HCT116 (cell line): ENCODE results near the gene THG1L. TPM values are rescaled to one million over a fixed set of nuclear protein-coding genes. Genes with fewer than 3 reads are reported as not detected.

Experiments used
- ATAC-seq: fragments of 200-7000 bp; cut with Tn5 transposase; 2 replicates; pipeline ENCODE4 v1.9.1; 2020; ENCODE audit warnings: mild to moderate bottlenecking, moderate library complexity
- BruUV-seq: library from RNA; stranded (reverse); fragments of 400-500 nt; replicated peaks from 2 replicates; lab custom pipeline; 2021; lab: Mats Ljungman, UMichigan
- CTCF ChIA-PET: fragments of 300-600 bp; sonication (Branson Sonifier 250); formaldehyde crosslinking; loops from one replicate; lab custom pipeline; 2021; ENCODE audit warnings: antibody characterized with exemption; lab: Charles Lee
- POLR2A ChIA-PET: fragments of 300-600, 350-600 bp; sonication (Branson Sonifier 250); formaldehyde crosslinking; loops from one replicate; lab custom pipeline; 2021; ENCODE audit warnings: antibody characterized with exemption; lab: Charles Lee
- RAD21 ChIA-PET, 2 experiments: fragments of 300-600 bp; sonication (Branson Sonifier 250); formaldehyde crosslinking; loops; one replicate each; lab custom pipeline; 2023; ENCODE audit warnings: low total read pairs in 2 of 2; ENCODE audit not compliant: uncharacterized antibody in 2 of 2, unreplicated experiment in 2 of 2, low non-redundant PET in 1 of 2; lab: Charles Lee
- DNase-seq: peaks from one replicate; pipeline ENCODE4 v3.0.0-alpha.2; 2010; ENCODE audit warnings: low read depth, low spot score
- H2AFZ ChIP-seq: fragments of 200-600 bp; shearing (Covaris generic), sonication (generic); 2 replicates; pipeline ENCODE4 v1.6.1; 2017; ENCODE audit warnings: low read depth, mixed run types, mixed read lengths, antibody characterized with exemption, low read length; ENCODE audit not compliant: poor library complexity, severe bottlenecking
- H3K27ac ChIP-seq: 2 replicates; pipeline ENCODE4 v1.5.1; 2012; ENCODE audit warnings: low read depth, low read length
- H3K27me3 ChIP-seq: fragments of 200-600 bp; sonication (generic); 2 replicates; pipeline ENCODE4 v1.6.1; 2016; ENCODE audit warnings: mixed run types, low read length, mixed read lengths; ENCODE audit not compliant: insufficient read depth
- H3K36me3 ChIP-seq, 2 experiments: fragments of 200-500 bp in 1 of 2; fragments of 200-600 bp in 1 of 2; sonication (Bioruptor generic) in 1 of 2; sonication (generic) in 1 of 2; 2 replicates each; pipeline versions ENCODE4 v1.5.1 to v1.6.1; 2014 to 2016; ENCODE audit warnings: low read length in 2 of 2, inconsistent platforms in 1 of 2, mixed read lengths in 1 of 2, mixed run types in 1 of 2; ENCODE audit not compliant: insufficient read depth in 2 of 2, control insufficient read depth in 1 of 2
- H3K4me1 ChIP-seq, 2 experiments: fragments of 200-600 bp in 1 of 2; sonication (generic) in 1 of 2; 2 replicates each; pipeline versions ENCODE4 v1.5.1 to v1.6.1; 2012 to 2017; ENCODE audit warnings: low read length in 2 of 2, inconsistent platforms in 1 of 2, mild to moderate bottlenecking in 1 of 2, mixed read lengths in 1 of 2, mixed run types in 1 of 2, moderate library complexity in 1 of 2; ENCODE audit not compliant: insufficient read depth in 2 of 2, control insufficient read depth in 1 of 2
- H3K4me2 ChIP-seq: fragments of 200-600 bp; sonication (generic); 2 replicates; pipeline ENCODE4 v1.6.1; 2017; ENCODE audit warnings: mixed run types, low read length, mixed read lengths
- H3K4me3 ChIP-seq, 2 experiments: fragments of 200-600 bp in 1 of 2; sonication (generic) in 1 of 2; replicated peaks in 1 of 2; 2 replicates each; pipeline ENCODE4 v1.5.1; 2011 to 2016; ENCODE audit warnings: low read length in 2 of 2, control low read depth in 1 of 2, low read depth in 1 of 2, mild to moderate bottlenecking in 1 of 2, mixed read lengths in 1 of 2, mixed run types in 1 of 2
- H3K79me2 ChIP-seq: fragments of 200-600 bp; sonication (generic); 2 replicates; pipeline ENCODE4 v1.6.1; 2017; ENCODE audit warnings: mild to moderate bottlenecking, mixed run types, low read length, moderate library complexity, mixed read lengths; ENCODE audit not compliant: insufficient read depth
- H3K9ac ChIP-seq: fragments of 200-600 bp; sonication (generic); 2 replicates; pipeline ENCODE4 v1.6.1; 2016; ENCODE audit warnings: low read length, mixed read lengths
- H3K9me2 ChIP-seq: fragments of 200-600 bp; sonication (generic), shearing (Covaris generic); 2 replicates; pipeline ENCODE4 v1.6.1; 2017; ENCODE audit warnings: mixed run types, mild to moderate bottlenecking, moderate library complexity; ENCODE audit not compliant: insufficient read depth
- H3K9me3 ChIP-seq, 2 experiments: fragments of 200-500 bp in 1 of 2; fragments of 200-600 bp in 1 of 2; sonication (Bioruptor generic) in 1 of 2; sonication (generic) in 1 of 2; 2 replicates each; pipeline ENCODE4 v1.6.1; 2014 to 2017; ENCODE audit warnings: low read length in 2 of 2, mixed read lengths in 2 of 2, inconsistent platforms in 1 of 2, low read depth in 1 of 2, mild to moderate bottlenecking in 1 of 2, mixed run types in 1 of 2, moderate library complexity in 1 of 2; ENCODE audit not compliant: control insufficient read depth in 1 of 2, insufficient read depth in 1 of 2
- H4K20me1 ChIP-seq: fragments of 200-600 bp; sonication (generic), shearing (Covaris generic); 2 replicates; pipeline ENCODE4 v1.6.1; 2017; ENCODE audit warnings: mixed run types, mild to moderate bottlenecking, moderate library complexity; ENCODE audit not compliant: insufficient read depth
- CBX3 ChIP-seq: IDR thresholded peaks from 2 replicates; pipeline ENCODE4 v1.6.1; 2012; ENCODE audit warnings: low read depth
- CEBPB ChIP-seq: IDR thresholded peaks from 2 replicates; pipeline ENCODE4 v1.6.1; 2012; ENCODE audit warnings: low read depth
- EGR1 ChIP-seq: IDR thresholded peaks from 2 replicates; pipeline ENCODE4 v1.6.1; 2012; ENCODE audit warnings: low read depth
- ELF1 ChIP-seq: IDR thresholded peaks from 2 replicates; pipeline ENCODE4 v1.6.1; 2012; ENCODE audit warnings: low read depth, borderline replicate concordance
- EZH2 ChIP-seq: fragments of 200-600 bp; sonication (generic); IDR thresholded peaks from 2 replicates; pipeline ENCODE4 v1.6.1; 2017; ENCODE audit warnings: antibody characterized with exemption, mixed run types
- EZH2phosphoT487 ChIP-seq: fragments of 200-600 bp; IDR thresholded peaks from 2 replicates; pipeline ENCODE4 v1.6.1; 2018; ENCODE audit warnings: antibody characterized with exemption, borderline replicate concordance
- FOSL1 ChIP-seq: IDR thresholded peaks from 2 replicates; pipeline ENCODE4 v1.6.1; 2012; ENCODE audit warnings: low read depth
- POLR2AphosphoS5 ChIP-seq: IDR thresholded peaks from 2 replicates; pipeline ENCODE4 v1.6.1; 2011; ENCODE audit warnings: mild to moderate bottlenecking, low read depth, low read length, moderate library complexity
- RAD21 ChIP-seq: IDR thresholded peaks from 2 replicates; pipeline ENCODE4 v1.6.1; 2012; ENCODE audit warnings: low read depth, mild to moderate bottlenecking
- SP1 ChIP-seq: IDR thresholded peaks from 2 replicates; pipeline ENCODE4 v1.6.1; 2012; ENCODE audit warnings: low read depth
- SRF ChIP-seq: IDR thresholded peaks from 2 replicates; pipeline ENCODE4 v1.6.1; 2012; ENCODE audit warnings: low read depth
- TCF7L2 ChIP-seq: IDR thresholded peaks from 2 replicates; pipeline ENCODE4 v1.7.0; 2011; ENCODE audit warnings: borderline replicate concordance, inconsistent platforms; ENCODE audit not compliant: insufficient read depth, insufficient read length; ENCODE audit errors: extremely low read depth
- ZFX ChIP-seq: fragments of 450-650 bp; IDR thresholded peaks from 2 replicates; pipeline ENCODE4 v1.6.1; 2017
- ZNF274 ChIP-seq: fragments of 200-500 bp; sonication (Bioruptor generic); IDR thresholded peaks from 2 replicates; pipeline ENCODE4 v1.6.1; 2014; ENCODE audit warnings: mild to moderate bottlenecking, low read depth, low read length, inconsistent platforms
- intact Hi-C: fragments of 100-400 bp; cut with micrococcal nuclease; formaldehyde crosslinking; loops from 2 replicates; pipeline ENCODE4 v1.10.0; 2022
- total RNA-seq: library from RNA; stranded (reverse); gene quantifications from one replicate; pipeline ENCODE4 v1.2.1, GENCODE V29; 2021; ENCODE audit not compliant: unreplicated experiment
- TF ChIP-seq, protein P1 (sequence below): IDR thresholded peaks from 2 replicates; pipeline ENCODE4 v1.6.1; 2011; ENCODE audit warnings: mild to moderate bottlenecking, low read length, moderate library complexity; ENCODE audit not compliant: insufficient replicate concordance; ENCODE audit errors: extremely low read depth
- TF ChIP-seq, protein P2 (sequence below): IDR thresholded peaks from 2 replicates; pipeline ENCODE4 v1.6.1; 2012; ENCODE audit warnings: low read depth

The THG1L gene
- total RNA-seq, 1 experiment from 2014 or later: 33.9 TPM

DNA sequence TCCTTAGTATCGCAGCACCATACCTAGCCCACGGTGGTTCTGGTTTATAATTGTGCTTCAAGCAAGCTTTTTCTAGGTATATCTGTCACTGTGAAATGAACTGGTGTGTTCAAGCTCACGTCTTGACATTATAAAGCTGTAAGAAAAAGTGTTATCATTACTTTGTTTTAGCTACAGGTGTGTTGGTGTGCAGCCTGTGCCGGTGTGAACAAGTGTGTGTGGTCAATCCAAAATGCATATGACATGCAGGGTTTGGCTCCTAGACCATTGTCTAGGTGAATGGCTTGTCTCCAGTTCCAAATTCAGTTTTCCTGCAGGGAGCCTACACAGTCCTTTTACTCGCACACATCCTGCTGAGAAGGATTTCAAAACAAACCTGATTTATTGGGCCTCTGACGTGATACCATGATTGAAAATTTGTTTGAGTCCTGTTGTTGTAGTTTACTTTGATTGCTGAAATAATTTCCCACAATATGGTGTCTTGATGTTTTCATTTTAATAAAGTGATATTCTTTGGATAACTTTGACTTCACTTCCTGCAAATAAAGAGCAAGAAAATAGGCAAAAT is 16.0 kb downstream of the THG1L start (continued):
- no peak for TF ChIP-seq ZNF274
- TF ChIP-seq, protein P1, sequence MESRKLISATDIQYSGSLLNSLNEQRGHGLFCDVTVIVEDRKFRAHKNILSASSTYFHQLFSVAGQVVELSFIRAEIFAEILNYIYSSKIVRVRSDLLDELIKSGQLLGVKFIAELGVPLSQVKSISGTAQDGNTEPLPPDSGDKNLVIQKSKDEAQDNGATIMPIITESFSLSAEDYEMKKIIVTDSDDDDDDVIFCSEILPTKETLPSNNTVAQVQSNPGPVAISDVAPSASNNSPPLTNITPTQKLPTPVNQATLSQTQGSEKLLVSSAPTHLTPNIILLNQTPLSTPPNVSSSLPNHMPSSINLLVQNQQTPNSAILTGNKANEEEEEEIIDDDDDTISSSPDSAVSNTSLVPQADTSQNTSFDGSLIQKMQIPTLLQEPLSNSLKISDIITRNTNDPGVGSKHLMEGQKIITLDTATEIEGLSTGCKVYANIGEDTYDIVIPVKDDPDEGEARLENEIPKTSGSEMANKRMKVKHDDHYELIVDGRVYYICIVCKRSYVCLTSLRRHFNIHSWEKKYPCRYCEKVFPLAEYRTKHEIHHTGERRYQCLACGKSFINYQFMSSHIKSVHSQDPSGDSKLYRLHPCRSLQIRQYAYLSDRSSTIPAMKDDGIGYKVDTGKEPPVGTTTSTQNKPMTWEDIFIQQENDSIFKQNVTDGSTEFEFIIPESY: no peak
- no peak for TF ChIP-seq ZFX
- TF ChIP-seq SRF: no peak

DNA sequence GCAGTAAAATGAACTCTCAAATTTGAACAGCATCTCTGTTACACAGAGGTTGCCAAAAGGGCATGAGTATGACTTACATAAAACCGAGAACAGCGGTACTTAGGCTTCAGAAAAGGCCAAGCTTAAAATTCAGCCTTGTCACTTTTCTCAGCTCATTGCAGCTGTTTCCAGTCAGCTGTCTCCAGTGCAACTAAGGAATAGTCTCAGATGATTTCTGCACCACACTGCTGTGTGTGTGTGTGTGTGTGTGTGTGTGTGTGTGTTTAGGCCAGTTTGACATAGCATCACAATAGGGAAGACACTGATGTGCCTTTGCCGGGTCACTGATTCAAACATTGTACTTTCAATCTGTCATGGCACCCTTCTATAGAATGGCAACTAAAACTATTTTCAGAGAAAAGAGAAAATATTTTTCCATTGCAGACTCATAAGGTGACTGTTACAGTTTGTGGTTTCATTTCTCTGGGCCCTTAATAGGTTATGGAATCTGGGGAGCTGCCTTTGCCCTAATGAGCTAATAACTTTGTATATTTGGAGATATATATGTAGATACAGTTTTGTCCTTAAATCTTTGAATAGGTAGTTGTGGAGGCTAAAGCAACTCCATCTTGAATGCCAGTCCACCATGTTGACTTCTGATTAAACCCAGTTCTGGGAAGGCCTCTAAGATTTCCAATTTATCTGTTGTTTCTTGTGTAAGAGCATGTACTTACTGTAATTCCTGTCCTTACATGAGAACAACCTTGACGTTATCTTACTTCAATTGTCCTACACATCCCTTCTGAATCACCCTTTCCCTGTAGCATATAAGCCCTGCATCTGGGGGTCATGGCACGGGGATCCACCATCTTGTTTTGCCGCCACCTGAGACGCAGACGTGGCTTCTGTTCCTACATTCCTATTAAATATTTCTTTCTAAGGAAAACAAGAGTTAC is 16.8 kb downstream of the THG1L start:
- Histone ChIP-seq H3K4me2 (no peak overlapping the region), H3K9ac (no peak overlapping the region), H2AFZ (no peak overlapping the region), H3K27me3 (no peaks in the 10 kb centered on the region), H3K4me1 (peaks cover 6 to 17% of the 10 kb centered on the region in 2 experiments; a peak in 2 of 4 replicates), H3K36me3 (peaks cover 2 to 4% of the 10 kb centered on the region in 2 experiments; a peak in 1 of 4 replicates), H3K9me3 (no peaks in the 10 kb centered on the region), H3K4me3 (no peak overlapping the region), H3K79me2 (no peaks in the 10 kb centered on the region), H3K27ac (no peak overlapping the region), H4K20me1 (no peaks in the 10 kb centered on the region), H3K9me2 (no peaks in the 10 kb centered on the region)
- ATAC-seq (no peak), DNase-seq (no peak)
- ChIA-PET RAD21 (interaction anchor here in 1 of 2 experiments (0.6 kb wide), 1 partner anchor 104 kb away, joined by 3 read pairs; no protein-coding TSS in a partner anchor), CTCF (interaction anchor here (1.0 to 1.4 kb wide), 3 partner anchors 10 to 420 kb away, joined by 3 to 4 read pairs (median 3); no protein-coding TSS in a partner anchor), POLR2A (no interaction called here)
- BruUV-seq: no TSS peak
- intact Hi-C loops: loop anchor here (10.0 kb wide), 2 partner anchors 493 to 603 kb away; partner anchors contain the start of gene MED7
- TF ChIP-seq, protein P1: no peak
- no peak for TF ChIP-seq FOSL1
- TF ChIP-seq ELF1: no peak
- no peak for TF ChIP-seq EZH2
- no peak for TF ChIP-seq RAD21
- TF ChIP-seq POLR2AphosphoS5: no peak
- TF ChIP-seq EZH2phosphoT487: no peak
- no peak for TF ChIP-seq ZFX
- TF ChIP-seq TCF7L2: no peak
- no peak for TF ChIP-seq CEBPB
- TF ChIP-seq, protein P2, sequence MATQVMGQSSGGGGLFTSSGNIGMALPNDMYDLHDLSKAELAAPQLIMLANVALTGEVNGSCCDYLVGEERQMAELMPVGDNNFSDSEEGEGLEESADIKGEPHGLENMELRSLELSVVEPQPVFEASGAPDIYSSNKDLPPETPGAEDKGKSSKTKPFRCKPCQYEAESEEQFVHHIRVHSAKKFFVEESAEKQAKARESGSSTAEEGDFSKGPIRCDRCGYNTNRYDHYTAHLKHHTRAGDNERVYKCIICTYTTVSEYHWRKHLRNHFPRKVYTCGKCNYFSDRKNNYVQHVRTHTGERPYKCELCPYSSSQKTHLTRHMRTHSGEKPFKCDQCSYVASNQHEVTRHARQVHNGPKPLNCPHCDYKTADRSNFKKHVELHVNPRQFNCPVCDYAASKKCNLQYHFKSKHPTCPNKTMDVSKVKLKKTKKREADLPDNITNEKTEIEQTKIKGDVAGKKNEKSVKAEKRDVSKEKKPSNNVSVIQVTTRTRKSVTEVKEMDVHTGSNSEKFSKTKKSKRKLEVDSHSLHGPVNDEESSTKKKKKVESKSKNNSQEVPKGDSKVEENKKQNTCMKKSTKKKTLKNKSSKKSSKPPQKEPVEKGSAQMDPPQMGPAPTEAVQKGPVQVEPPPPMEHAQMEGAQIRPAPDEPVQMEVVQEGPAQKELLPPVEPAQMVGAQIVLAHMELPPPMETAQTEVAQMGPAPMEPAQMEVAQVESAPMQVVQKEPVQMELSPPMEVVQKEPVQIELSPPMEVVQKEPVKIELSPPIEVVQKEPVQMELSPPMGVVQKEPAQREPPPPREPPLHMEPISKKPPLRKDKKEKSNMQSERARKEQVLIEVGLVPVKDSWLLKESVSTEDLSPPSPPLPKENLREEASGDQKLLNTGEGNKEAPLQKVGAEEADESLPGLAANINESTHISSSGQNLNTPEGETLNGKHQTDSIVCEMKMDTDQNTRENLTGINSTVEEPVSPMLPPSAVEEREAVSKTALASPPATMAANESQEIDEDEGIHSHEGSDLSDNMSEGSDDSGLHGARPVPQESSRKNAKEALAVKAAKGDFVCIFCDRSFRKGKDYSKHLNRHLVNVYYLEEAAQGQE: no peak
- TF ChIP-seq CBX3: no peak
- no peak for TF ChIP-seq EGR1
- no peak for TF ChIP-seq SP1
